Measurements from ENCODE around the gene HCRT.
A peak's percentile ranks its signal among the peaks of the same experiment; 100 is the strongest.
"Not testable (repeated sequence)": the region's sequence is repeated elsewhere in the genome, so short reads cannot be mapped to it uniquely, and the experiment has no call there.

Gene HCRT

DNA sequence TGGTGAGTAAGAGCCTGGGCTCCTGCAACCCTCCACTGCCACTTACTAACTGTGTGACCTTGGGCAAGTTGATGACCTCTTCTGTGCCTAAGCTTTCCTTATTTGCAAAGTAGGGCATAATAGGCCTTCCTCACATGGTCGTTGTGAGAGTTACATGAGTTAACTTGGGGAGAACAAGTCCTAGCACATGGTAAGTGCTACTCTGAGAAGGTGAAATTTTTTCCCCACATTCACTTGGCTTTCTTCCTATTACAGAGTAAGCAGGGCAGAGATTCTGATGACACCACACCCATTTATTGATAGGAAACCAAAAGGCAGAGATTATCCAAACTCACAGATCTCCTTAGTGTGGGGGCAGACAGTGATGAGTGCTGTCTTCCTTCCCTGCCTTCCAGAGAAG lies 5.9 kb downstream of the HCRT start:
- no peak for DNase-seq

DNA sequence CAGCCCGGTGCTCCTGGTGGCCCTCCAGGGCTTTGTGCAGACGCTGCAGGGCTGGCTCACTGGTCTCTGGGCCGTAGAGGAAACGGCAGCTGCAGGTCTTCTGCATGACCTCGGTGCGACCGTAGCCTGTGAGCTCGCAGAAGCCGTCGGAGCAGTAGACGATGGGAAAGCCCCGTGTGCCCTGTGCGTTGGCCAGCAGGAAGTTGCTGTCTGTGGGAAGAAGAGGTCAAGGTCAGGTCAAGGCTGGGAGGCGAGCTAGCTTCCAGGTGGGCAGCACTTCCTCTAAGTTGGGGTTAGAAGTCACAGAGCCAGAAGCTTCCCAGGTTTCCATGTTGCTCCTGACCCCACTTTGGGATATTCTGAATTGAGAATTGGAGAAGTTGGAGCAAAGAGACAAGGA lies 6.4 kb downstream of the HCRT start:
- no peak for DNase-seq

DNA sequence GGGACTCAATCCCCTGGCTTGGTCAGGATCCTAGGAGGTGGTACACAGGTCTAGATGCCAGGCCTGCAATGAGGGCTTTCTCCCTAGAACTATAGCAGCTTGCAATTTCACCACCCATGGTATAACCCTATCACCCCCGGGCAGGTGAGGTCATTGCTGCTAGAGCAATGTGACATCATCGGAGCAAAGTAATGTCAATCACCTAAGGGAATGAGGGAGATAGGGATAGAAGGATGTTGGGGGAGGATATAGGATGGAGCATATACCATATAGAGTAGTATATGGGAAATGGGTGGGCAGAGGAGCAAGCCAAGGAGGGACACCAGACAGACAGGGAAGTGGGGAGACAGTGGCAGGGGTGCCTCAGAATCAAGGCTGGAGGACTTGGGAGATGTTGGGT lies 7.6 kb downstream of the HCRT start:
- DNase-seq = no peak

DNA sequence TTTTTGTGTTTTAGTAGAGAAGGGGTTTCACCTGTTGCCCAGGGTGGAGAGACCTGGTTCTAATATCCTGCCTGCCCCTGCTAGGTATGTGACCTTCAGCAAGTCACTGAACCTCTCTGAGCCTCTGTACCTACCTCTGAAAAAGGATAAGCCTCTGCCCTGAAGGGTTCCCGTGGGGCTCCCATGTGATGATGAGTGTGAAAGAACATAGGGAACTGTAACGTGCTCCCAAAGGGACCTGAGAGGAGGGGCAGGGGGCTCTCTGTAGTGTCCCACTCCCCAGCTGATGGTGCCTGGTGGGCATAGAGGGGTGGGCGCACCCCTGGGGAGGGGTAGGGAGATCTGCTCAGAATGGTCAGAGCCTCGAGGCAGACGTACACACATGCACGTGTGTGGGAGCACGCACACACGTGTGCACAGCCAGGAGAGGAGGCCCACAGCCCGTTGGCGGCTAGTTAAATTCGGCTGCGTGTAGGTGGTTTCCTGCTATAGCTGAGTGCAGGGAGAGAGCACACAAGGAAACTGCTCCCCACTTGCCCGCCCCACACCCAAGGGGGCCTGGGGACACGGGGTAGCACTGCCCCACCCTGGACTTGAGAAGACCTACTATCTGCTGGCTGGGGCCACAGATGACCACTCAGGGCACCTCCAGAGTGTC lies 11.0 kb downstream of the HCRT start:
- no peak for DNase-seq

DNA sequence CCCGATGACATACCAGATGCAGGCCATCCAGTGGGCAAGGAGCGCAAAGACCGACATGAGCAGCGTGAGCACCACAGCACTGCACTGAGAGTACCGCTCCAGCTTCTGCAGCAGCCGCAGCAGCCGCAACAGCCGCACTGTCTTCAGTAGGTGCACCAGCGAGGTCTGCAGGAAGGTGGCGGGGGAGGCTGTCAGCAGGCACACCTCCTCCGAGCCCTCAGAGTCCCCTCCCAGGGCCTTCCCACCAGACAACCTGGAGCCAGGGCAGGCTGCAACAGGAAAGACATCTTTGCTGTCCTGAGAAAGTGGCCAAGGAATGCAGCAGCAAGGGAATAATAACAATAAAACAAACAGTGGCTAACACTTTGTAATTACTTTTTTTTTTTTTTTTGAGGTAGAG lies 13.4 kb downstream of the HCRT start:
- DNase-seq = no peak

DNA sequence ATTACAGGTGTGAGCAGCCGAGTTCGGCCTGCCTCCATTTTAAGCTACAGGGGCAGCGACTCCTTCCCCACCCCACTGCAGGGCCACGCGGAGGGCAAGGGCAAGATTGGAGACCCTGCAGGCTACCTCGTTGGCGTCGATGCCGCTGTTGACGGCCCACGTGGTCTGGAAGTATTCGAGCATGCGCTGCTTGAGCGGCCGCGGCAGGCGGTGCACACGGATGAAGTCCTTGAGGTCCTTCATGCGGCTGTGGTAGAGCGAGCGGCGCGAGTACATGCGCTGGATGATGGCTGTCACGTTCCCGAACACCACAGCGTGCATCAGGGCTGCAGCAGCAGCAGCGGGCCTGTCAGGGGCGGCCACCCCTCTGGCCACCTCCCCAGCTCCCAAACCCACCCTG lies 15.9 kb downstream of the HCRT start:
- DNase-seq = no peak

DNA sequence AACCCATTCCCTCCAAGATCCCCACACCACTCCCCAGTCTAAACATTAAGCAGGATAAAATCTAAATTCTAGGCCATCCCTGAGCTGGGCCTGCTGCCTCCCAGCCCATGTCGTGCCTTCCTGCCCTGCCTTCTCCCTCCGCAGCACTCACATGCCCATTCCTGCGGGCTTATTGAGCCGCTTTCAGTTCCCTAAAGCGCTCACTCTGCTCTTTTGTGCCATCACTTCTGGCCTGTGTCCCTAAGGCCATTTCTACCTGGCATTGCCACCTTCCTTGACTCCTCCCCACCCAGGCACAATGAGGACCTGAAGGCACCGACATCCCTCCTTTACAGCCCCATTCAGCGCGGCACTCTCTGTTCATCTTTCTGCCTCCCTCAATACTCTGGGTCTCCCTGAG lies 17.4 kb downstream of the HCRT start:
- no peak for DNase-seq

DNA sequence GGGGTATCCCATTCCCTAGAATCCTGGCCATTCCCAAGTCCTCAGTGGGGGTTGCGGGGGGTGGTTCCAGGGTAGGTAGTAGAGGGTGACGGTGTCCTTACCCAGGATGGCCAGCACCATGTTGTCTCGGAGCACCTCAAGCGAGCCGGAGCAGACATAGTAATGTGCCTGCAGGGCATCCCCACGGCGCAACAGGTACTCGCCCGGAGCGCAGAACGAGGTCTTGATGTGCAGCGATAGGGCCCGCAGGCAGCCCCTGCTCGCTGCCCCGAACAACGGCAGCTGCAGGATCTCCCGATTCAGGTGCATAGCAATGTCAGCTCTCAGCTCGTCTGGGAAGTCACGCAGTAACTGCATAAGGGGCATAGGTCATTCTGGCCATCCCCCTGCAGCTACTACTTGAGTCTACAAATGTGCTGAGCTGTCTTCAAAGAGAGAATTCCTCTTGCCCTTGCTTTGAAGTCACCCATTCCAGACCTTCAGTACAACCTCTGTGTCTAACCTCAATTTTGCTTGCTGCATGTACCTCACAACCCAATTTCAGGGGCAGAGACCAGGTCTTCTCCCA lies 19.0 kb downstream of the HCRT start:
- DNase-seq = no peak

DNA sequence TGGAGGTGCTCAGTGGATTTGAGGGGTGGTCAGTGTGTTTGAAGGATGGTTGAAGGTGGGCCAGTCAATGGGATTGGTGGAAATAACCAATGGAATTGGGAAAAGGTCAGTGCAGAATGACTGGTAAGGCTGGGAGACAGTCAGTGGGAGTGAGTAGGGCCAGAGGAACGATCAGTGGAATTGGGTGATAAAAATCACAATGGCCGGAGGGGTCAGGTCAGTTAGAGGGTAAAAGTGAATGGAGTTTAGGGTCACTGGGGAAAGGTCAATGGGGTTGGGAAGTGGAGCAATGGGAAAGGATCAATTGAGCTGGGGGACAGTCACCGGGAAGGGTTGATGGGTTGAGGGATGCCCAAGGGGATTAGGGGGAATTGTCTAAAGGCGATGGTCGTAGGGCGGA lies 19.5 kb downstream of the HCRT start:
- no peak for DNase-seq

DNA sequence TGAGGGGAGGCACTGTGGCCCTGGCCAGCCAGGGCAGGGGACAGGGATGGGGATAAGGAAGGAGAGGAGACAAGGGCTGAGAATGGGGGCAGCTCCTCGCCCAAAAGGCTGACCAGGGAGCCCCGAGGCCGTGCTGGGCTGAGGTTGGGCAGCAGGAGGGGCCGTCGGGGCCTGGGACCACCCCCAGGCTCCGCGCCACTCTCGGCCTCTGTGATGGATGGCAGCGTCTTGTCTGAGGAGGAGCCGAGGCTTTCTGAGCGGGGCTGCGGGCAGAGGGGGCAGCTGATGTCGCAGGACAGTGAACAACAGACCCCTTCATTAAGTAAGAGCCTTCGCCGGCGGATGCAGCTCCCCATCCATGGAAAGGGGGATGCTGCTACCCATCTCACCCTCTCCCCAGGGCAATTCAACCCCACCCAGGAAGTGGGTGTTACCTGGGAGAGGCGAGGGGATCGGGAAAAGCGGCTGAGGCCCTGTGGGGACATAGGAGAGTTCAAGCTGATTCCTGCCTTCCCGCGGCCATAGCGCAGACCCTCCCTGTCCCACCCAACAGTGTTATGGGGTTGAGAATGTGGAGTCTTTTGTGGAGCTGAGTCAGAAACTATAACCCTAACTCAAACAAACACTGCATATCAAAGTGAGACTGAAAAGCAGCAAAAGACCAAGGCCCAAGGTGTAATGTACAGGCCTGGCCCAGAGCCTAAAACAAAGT lies 21.4 kb downstream of the HCRT start:
- DNase-seq = no peak

DNA sequence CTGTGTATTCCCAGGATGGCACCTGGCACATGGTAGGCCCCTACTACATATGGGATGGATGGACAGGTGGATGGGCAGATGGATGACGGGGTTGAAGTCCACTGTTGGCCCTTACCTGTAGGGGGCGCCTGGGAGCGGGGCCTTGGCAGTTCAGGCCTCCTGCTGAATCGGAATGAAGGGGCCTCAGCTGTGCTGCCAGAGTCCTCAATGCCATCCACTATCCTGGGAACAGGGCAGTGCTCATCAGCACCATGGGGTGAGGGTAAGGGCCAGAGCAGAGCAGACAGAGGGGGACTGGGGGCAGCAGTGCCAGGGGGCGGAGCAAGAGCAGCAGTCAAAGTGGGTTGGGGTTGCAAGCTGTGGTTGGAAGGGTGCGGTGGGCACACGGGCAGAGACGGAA lies 22.1 kb downstream of the HCRT start:
- peak; percentile 41 for DNase-seq

DNA sequence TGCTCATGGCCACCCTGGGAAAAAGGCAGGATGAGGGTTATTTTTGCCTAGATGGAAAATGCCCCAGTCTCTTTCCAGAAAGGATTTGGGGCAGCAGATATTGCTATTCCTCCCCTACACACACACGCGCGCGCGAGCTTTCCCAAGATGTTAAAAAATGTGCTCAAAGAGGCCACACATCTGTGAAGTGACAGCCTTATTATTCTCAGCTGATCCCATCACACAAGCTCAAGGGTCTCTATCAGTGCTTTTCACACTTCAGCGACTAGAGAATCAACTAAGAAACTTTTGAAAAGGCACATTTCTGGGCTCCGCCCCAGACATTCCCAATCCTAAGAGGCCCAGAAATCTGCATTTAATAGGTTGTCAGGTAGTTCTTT lies 24.7 kb downstream of the HCRT start:
- DNase-seq = no peak

DNA sequence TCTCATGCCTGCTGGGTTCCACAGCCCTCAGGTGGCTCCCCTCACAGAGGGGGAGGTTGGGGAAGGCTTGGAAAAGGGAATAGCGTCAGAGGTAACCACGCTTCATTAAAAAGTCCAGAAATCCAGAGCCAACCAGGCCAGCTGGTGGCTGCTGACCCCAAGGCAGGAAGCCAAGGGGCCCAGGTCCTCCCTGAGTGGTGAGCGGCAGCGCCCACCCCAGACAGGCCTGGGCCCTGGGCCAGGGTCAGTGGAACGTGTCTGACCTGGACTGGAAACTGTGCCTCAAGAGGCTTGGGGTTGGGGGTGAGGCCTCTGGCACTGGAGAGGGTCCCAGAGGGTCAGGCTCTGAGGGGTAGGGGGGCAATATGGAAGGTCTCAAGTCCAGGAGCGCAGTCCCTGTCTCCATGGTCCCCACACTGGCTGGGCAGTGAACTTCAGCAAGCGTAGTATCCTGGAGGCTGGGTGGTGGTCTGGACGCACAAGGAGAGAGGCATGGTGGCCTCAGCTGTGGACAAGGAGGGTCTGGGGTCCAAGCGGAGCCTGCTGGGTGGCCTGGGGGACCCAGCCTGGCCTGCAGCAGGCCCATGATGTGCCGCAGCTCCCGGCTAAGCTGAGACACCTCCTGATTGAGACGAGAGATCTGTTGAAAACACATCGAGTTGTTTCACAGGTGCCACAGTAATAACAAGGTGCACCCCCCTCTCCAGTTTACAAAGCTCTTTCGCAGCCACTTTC lies 25.3 kb downstream of the HCRT start:
- DNase-seq = no peak

DNA sequence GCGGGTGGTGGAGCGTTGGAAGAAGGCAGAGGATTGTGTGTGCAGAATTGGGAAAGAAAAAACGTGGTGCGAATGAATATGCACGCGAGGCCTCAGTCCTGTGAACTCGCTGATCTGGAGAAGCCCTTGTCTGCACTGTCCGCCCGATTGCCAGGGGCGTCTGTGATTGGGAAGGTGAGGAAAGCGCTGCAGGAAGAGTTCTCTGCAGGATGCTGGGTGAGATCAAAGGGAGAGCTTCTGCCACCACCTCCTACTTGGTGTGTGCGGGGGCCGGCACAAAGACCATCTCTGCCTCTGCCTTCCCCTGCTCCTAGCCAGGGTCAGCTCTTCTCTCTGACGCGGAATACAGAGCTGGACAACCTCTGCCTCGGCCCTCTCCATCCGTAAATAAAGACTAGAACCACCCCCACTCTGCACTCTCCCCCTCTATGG lies 29.6 kb downstream of the HCRT start:
- DNase-seq = no peak

DNA sequence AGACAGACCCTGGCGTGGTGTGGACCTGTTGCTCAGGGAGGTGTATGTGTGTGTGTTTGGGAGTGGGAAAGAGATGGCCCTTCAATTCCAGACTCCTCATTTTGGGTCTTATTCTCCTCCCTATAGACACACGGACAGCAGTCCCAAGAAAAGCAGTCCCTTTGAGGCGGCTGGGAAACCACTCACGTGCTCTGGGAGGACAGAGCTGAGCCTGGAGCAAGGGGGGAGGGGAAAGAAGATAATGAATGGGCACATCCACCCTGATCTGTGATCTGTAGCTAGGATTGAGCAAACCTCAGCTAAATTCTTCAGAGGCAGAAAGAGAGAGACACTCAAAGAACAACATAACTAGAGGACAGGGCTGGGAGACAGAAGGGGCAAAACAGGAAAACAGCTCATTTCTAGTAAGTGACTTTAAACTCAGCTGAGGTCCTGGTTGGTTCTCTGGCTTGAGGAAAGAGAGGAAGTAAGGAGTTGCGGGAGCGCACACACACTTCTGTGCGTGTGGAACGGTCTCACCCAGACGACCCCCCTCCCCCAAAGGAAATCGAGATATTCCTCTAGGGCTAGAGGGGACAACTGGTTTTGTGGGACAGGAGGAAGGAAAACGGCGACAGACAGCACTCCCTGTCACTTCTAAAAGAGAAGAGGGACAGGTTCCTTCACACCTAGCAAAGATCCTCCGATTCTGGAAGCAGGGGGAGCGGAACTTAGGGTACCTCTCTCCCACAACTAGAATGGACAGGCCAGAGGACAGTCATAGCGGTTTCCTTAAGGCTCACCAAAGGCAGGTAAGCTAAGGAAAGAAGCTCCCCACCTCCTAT lies 31.1 kb downstream of the HCRT start:
- no peak for DNase-seq

DNA sequence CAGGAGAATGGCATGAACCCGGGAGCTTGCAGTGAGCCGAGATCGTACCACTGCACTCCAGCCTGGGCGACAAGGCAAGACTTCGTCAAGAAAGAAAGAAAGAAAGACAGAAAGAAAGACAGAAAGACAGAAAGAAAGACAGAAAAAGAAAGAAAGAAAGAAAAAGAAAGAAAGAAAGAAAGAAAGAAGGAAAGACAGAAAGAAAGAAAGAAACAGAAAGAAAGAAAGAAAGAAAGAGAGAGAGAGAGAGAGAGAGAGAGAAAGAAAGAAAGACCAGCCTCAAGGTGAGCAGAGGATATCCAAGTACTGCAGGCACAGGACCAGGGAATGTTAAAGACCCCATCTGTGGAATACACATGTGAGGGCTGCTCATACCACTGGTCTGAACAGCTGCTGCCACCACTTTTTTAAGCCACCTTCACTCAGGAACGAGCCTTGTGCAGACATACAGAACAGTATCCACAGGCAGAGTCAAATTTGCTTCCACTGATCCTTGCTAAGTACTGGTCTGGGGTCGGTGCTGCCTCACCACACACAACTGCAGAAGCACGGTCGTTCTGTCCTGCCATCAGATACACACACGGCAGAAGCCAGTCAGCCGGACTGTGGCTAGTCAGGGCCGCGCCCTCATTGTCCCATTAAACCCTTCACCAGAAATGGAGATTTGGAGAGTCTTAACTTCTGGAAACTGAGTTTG lies 38.2 kb downstream of the HCRT start:
- DNase-seq = no peak

DNA sequence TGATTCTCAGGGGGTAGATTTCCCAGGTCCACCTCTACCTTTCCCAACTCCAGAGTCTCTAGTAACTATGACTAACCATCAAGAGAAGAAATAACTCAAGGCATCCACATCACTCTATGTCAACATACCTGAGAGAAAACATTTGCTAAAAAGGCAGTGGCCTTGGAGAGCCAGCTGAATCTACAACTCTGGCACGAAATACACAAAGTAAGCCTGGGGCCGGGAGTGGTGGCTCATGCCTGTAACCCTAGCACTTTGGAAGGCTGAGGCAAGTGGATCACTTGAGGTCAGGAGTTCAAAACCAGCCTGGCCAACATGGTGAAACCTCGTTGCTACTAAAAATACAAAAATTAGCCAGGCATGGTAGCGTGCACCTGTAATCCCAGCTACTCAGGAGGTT lies 42.1 kb downstream of the HCRT start:
- DNase-seq = not testable (repeated sequence)

DNA sequence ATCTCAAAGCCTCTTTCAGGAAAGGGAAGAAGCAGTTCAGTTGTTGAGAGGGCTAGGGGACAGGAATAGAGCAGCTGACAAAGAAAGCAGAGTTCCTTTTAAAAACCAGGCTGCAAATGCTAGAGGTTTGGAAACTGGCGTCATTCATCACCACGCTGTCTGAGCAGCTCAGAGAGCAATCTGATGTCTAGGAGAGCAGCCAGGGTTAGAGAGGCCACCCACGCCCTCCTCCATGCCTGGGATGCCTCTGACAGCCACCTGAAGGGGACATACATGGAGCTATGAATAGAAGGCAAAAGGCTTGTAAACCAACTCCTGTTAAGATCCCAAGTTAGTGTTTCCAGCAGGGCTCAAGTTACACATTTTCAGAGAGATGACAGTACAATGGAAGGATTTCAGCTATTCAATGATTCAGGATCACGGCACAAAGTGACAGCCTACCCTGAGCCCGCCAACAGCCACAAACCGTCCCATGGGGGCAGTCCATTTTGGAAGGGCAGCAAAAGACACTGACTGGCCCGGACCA lies 42.8 kb downstream of the HCRT start:
- DNase-seq = no peak

DNA sequence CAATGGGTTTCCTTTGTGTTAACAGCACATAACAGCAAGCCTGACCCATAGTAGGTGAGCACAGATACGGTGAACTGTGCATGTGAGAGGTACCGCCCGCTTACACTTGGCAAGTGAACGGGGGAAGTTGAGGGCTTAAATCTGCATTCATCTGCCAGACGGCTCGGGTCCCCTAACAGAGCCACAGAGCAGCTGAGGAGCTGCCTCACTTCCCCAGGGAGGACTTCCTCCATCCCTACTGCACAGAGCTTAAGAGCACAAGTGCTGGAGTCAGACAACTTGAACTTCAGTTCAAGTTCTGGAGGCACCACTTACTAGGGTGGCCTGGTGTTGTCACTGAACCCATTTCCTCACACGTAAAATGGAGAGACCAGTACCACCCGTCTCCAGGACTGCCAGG lies 43.9 kb downstream of the HCRT start:
- DNase-seq = no peak

DNA sequence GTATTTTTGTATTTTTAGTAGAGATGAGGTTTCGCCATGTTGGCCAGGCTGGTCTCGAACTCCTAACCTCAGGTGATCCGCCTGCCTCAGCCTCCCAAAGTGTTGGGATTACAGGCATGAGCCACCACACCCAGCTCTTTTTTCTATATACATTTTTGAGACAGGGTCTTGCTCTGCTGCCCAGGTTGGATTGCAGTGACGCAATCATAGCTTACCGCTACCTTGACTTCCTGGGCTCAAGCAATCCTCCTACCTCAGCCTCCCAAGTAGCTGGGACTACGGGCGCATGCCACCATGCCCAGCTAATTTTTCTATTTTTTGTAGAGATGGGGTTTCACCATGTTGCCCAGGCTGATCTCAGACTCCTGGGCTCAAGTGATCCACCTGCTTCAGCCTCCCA lies 44.6 kb downstream of the HCRT start:
- not testable (repeated sequence) for DNase-seq

DNA sequence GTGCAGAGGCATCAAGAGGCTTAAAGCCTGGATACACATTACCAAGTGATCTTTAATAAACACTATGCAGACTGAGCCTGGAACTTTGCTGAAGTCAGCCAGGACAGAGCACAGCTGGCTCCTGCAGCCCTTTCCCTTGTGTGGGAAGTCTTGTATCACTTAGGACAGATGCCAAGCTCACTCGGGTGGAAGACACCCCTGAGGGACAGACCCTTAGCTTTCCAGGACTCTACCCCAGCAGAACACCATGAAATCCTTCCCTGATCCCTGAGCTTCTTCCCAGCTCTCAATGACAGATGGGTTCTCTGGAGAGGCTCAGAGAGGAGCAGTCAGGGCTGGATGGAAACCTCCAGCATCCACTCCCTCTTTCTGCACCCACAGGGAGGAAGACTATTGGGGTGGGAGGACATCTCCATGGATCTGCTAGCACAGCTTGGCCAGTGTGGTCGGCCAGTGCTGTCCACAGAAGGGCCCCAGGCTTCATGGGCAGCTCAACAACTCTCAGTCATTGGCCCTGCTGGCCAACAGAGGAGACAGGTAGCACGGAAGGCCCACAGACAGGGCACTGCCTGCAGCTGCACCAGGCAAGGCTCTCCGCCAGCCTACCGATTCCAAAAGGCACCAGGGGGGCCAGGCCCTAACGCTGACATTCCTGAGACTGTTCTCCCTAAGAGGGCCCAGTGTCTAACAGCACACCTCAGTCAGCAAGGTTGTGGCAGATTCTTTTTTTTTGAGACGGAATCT lies 46.3 kb downstream of the HCRT start:
- no peak for DNase-seq

All from activated CD8-positive, alpha-beta memory T cell treated with anti-CD3 and anti-CD28 coated beads, Interleukin-2, amount 50 U/mL, for 4 hours (primary cell).